Neutrophil (primary cell): ENCODE data around the gene PDE5A.

Source experiments
- H3K27ac ChIP-seq: fragments of 200-600 bp; sonication (generic); 2 replicates; pipeline ENCODE4 v1.5.1; 2016; ENCODE audit warnings: mild to moderate bottlenecking, moderate library complexity
- H3K27me3 ChIP-seq: fragments of 200-600 bp; sonication (generic); 2 replicates; pipeline ENCODE4 v1.6.0; 2016; ENCODE audit warnings: mild to moderate bottlenecking
- H3K36me3 ChIP-seq: fragments of 200-600 bp; sonication (generic); 2 replicates; pipeline ENCODE4 v1.5.1; 2017
- H3K4me1 ChIP-seq, 2 experiments: fragments of 200-600 bp in 1 of 2; sonication (generic) in 1 of 2; 1 replicate in 1 of 2; 2 replicates in 1 of 2; pipeline versions ENCODE4 v1.5.1 to v1.6.1; 2013 to 2016; ENCODE audit warnings: low read depth in 1 of 2, low read length in 1 of 2, mild to moderate bottlenecking in 1 of 2, moderate library complexity in 1 of 2; ENCODE audit not compliant: control insufficient read depth in 1 of 2, insufficient read depth in 1 of 2
- H3K4me3 ChIP-seq, 2 experiments: fragments of 200-600 bp in 1 of 2; sonication (generic) in 1 of 2; 1 replicate in 1 of 2; 2 replicates in 1 of 2; pipeline ENCODE4 v1.5.1; 2013 to 2016; ENCODE audit warnings: low read depth in 1 of 2, low read length in 1 of 2, mild to moderate bottlenecking in 1 of 2, moderate library complexity in 1 of 2
- H3K9me3 ChIP-seq: fragments of 200-600 bp; sonication (generic); 2 replicates; pipeline ENCODE4 v1.5.1; 2016
- CTCF ChIP-seq: fragments of 200-600 bp; sonication (generic); IDR thresholded peaks from 2 replicates; pipeline ENCODE4 v1.5.1; 2016; ENCODE audit warnings: antibody characterized with exemption

The PDE5A gene

GRCh38 chr4:119624356-119624755, 4.2 kb downstream of the PDE5A start:
- H3K36me3 ChIP-seq, result no peaks in the 10 kb centered on the region
- no peaks in the 10 kb centered on the region for H3K9me3 ChIP-seq
- peaks cover 66% of the 10 kb centered on the region for H3K27me3 ChIP-seq
- H3K4me3 ChIP-seq, result no peak overlapping the region
- no peak for TF ChIP-seq CTCF
- H3K4me1 ChIP-seq, result peaks cover 26 to 27% of the 10 kb centered on the region in 2 experiments
- no peak overlapping the region for H3K27ac ChIP-seq

DNA sequence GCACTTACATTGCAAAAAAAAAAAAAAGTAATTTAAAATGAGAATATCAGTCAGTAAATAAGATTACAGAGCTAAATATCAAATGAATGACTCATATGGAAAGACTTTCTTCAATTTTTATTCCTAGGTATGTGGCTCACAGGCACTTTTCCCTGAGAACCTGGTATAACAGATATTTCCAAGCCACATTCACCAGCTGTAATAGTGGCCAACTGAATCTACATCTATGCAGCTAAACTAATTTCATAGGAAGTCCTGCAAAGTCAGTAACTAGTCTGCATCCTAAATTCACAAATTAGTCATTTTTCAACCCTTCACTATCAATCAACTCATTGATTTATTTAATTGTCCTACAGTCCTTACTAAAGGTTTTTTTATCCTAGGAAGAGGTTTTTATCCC, 5.6 kb downstream of the PDE5A start:
- no peak for TF ChIP-seq CTCF
- Histone ChIP-seq H3K36me3 (no peaks in the 10 kb centered on the region), H3K4me3 (no peak overlapping the region), H3K4me1 (peaks cover 13 to 17% of the 10 kb centered on the region in 2 experiments), H3K27me3 (peaks cover 62% of the 10 kb centered on the region), H3K9me3 (no peaks in the 10 kb centered on the region), H3K27ac (no peak overlapping the region)

DNA sequence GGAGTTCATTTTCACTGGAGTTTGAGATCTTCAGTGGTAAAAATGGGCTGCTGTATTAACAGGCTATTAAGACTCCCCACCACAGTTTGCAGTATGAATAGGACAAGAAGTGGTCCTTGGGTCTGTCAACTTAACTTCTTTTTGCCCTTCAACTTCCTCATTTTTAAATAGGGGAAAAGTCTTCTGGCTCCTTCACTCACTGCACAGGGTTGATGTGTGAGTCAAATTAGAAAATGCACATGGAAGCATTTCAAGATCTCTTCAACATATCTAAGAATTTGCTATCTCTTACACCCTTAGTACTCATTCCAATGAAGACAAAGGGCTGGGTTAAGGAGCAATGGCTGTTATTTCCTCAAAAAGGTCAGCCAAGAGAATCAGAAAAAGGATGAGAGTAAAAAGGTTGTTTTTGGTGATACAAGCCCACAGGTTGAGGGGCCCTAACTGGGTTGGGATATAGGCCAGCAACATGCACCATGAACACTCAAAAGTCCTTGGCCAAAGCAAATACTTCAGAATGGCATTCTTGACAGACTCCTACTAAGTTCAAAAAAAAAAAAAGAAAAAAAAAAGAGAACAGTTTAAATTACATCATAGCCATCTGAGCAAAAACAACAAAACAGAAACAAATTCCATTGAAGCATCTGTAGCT, 13.4 kb downstream of the PDE5A start:
- Histone ChIP-seq H3K27ac (no peak overlapping the region), H3K27me3 (peaks cover 19% of the 10 kb centered on the region), H3K9me3 (no peaks in the 10 kb centered on the region), H3K4me1 (no peaks in the 10 kb centered on the region), H3K36me3 (no peaks in the 10 kb centered on the region), H3K4me3 (no peak overlapping the region)
- no peak for TF ChIP-seq CTCF

DNA sequence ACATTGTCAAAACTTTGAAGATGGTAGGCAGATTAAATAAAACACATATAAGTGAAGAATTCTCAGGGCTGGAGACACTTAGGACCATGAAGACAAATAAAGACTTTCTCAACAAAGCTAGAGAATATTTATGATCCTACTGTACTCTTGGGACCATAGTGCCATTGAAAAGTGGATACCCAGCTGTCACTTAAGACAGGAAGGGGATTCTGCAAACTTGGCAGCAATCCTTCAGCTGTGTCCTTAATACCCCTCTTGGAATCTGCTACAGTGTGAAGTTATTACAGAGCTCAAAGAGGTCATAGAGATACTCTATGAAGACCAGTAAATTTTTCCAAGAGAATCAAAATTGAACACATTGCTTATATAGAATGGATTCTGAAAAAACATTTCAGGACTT, 24.3 kb downstream of the PDE5A start:
- Histone ChIP-seq H3K27ac (no peak overlapping the region), H3K36me3 (no peaks in the 10 kb centered on the region), H3K4me1 (no peaks in the 10 kb centered on the region), H3K27me3 (no peaks in the 10 kb centered on the region), H3K9me3 (no peaks in the 10 kb centered on the region), H3K4me3 (no peak overlapping the region)
- no peak for TF ChIP-seq CTCF

- Histone ChIP-seq H3K4me1 (no peaks in the 10 kb centered on the region), H3K4me3 (no peak overlapping the region), H3K9me3 (no peaks in the 10 kb centered on the region), H3K36me3 (no peaks in the 10 kb centered on the region), H3K27ac (no peak overlapping the region), H3K27me3 (no peaks in the 10 kb centered on the region)
- TF ChIP-seq CTCF, result no peak
These were observed 26.2 kb downstream of the PDE5A start for GRCh38 chr4:119602366-119602765.
